GF-D8 (cell line): Measurements from ENCODE around the gene PPP1R14D.
A peak's percentile ranks its signal among the peaks of the same experiment; 100 is the strongest.
"Not testable (repeated sequence)": the region's sequence is repeated elsewhere in the genome, so short reads cannot be mapped to it uniquely, and the experiment has no call there.

Source experiments
- DNase-seq: peaks from one replicate; lab custom pipeline; 2025; lab: John Stamatoyannopoulos, UW

The PPP1R14D gene

GRCh38 chr15:40828447-40829036, at the start of gene PPP1R14D:
Gene PPP1R14D, minus strand, starts transcription at chr15:40828708. Its CDS starts 67 bp downstream, at chr15:40828641.
- no peak for DNase-seq

- no peak for DNase-seq
Observed at GRCh38 chr15:40877694-40878093, 49.2 kb upstream of the PPP1R14D start.

GRCh38 chr15:40875991-40876730, 47.7 kb upstream of the PPP1R14D start:
- no peak for DNase-seq

GRCh38 chr15:40873694-40874561, 45.4 kb upstream of the PPP1R14D start, which contains the start of gene RHOV:
Gene RHOV, minus strand, starts transcription at chr15:40874234. Its CDS starts 95 bp downstream, at chr15:40874139.
- DNase-seq, result no peak

- DNase-seq, result no peak
Observed at GRCh38 chr15:40872791-40873693, 44.5 kb upstream of the PPP1R14D start.

- DNase-seq, result no peak
Observed at GRCh38 chr15:40871749-40872617, 43.5 kb upstream of the PPP1R14D start.

GRCh38 chr15:40870716-40871115, 42.2 kb upstream of the PPP1R14D start:
- no peak for DNase-seq

GRCh38 chr15:40869686-40870085, 41.2 kb upstream of the PPP1R14D start:
- no peak for DNase-seq

GRCh38 chr15:40867199-40867598, 38.7 kb upstream of the PPP1R14D start:
- DNase-seq, result no peak

GRCh38 chr15:40863660-40864270, 35.3 kb upstream of the PPP1R14D start:
- no peak for DNase-seq

- not testable (repeated sequence) for DNase-seq
Observed at GRCh38 chr15:40861147-40861546, 32.6 kb upstream of the PPP1R14D start.

- DNase-seq, result peak; percentile 15
Observed at GRCh38 chr15:40859206-40859851, 30.8 kb upstream of the PPP1R14D start.

GRCh38 chr15:40858706-40859105, 30.2 kb upstream of the PPP1R14D start:
- DNase-seq, result no peak

GRCh38 chr15:40857601-40858341, 29.3 kb upstream of the PPP1R14D start:
- DNase-seq, result no peak

- DNase-seq, result no peak
Observed at GRCh38 chr15:40856746-40857145, 28.2 kb upstream of the PPP1R14D start.

GRCh38 chr15:40855706-40856234, 27.3 kb upstream of the PPP1R14D start:
- no peak for DNase-seq

GRCh38 chr15:40854161-40854560, 25.7 kb upstream of the PPP1R14D start:
- no peak for DNase-seq

- DNase-seq, result no peak
Observed at GRCh38 chr15:40853241-40853890, 24.9 kb upstream of the PPP1R14D start.
